ENCODE results near the gene EPHB2. TPM values are rescaled to one million over a fixed set of nuclear protein-coding genes. Genes with fewer than 3 reads are reported as not detected.

EPHB2 gene
- total RNA-seq, 1 experiment from 2014 or later = 18.5 TPM

DNA sequence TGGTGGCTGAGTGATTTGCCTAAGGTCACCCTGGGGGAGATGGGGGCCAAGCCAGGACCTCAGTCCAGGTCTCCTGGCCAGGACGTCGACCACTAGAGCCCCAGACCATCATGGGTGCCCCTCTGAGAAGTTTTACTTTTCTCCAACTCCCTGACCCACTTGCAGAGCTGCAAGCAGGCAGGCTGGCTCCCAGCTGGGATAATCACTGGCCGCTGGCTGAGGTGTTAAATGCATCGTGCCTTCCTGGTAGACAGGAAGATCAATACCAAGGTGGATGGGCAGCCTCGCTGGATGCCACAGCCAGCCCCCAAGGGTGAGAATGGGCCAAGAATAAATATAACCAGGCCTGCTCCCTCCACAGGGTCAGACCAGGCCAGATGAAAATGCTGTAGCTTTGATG, 106.2 kb downstream of the EPHB2 start:
- no peak for TF ChIP-seq ZNF396 (CRISPR knock-in tag; IDR thresholded peaks at IDR 0.05; ENCODE audit: borderline replicate concordance)
- TF ChIP-seq FOXP1 (CRISPR knock-in tag; IDR thresholded peaks at IDR 0.05; ENCODE audit: borderline replicate concordance) = no peak
- TF ChIP-seq, protein P1, sequence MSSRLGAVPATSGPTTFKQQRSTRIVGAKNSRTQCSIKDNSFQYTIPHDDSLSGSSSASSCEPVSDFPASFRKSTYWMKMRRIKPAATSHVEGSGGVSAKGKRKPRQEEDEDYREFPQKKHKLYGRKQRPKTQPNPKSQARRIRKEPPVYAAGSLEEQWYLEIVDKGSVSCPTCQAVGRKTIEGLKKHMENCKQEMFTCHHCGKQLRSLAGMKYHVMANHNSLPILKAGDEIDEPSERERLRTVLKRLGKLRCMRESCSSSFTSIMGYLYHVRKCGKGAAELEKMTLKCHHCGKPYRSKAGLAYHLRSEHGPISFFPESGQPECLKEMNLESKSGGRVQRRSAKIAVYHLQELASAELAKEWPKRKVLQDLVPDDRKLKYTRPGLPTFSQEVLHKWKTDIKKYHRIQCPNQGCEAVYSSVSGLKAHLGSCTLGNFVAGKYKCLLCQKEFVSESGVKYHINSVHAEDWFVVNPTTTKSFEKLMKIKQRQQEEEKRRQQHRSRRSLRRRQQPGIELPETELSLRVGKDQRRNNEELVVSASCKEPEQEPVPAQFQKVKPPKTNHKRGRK (CRISPR knock-in tag; IDR thresholded peaks at IDR 0.05; ENCODE audit: borderline replicate concordance) = no peak
- TF ChIP-seq, protein P2, sequence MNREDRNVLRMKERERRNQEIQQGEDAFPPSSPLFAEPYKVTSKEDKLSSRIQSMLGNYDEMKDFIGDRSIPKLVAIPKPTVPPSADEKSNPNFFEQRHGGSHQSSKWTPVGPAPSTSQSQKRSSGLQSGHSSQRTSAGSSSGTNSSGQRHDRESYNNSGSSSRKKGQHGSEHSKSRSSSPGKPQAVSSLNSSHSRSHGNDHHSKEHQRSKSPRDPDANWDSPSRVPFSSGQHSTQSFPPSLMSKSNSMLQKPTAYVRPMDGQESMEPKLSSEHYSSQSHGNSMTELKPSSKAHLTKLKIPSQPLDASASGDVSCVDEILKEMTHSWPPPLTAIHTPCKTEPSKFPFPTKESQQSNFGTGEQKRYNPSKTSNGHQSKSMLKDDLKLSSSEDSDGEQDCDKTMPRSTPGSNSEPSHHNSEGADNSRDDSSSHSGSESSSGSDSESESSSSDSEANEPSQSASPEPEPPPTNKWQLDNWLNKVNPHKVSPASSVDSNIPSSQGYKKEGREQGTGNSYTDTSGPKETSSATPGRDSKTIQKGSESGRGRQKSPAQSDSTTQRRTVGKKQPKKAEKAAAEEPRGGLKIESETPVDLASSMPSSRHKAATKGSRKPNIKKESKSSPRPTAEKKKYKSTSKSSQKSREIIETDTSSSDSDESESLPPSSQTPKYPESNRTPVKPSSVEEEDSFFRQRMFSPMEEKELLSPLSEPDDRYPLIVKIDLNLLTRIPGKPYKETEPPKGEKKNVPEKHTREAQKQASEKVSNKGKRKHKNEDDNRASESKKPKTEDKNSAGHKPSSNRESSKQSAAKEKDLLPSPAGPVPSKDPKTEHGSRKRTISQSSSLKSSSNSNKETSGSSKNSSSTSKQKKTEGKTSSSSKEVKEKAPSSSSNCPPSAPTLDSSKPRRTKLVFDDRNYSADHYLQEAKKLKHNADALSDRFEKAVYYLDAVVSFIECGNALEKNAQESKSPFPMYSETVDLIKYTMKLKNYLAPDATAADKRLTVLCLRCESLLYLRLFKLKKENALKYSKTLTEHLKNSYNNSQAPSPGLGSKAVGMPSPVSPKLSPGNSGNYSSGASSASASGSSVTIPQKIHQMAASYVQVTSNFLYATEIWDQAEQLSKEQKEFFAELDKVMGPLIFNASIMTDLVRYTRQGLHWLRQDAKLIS (CRISPR knock-in tag; IDR thresholded peaks at IDR 0.05; ENCODE audit: borderline replicate concordance) = no peak
- TF ChIP-seq TCF7 (CRISPR knock-in tag; IDR thresholded peaks at IDR 0.05; ENCODE audit: low read depth) = no peak
- Mint-ChIP-seq H3K4me3 (no peak overlapping the region), H3K27ac (no peak overlapping the region; the same call in 1 of the 2 replicates), H3K9me3 (no peaks in the 10 kb centered on the region), H3K36me3 (no peaks in the 10 kb centered on the region), H3K27me3 (ENCODE audit: low read depth) (no peaks in the 10 kb centered on the region), H3K4me1 (peaks cover 10% of the 10 kb centered on the region)
- DNase-seq (ENCODE audit: low spot score) (no peak), ATAC-seq (no peak)
- POLR2A ChIA-PET = no interaction called here
- CTCF ChIA-PET = interaction anchor here (1.4 to 1.9 kb wide), 4 partner anchors 10 to 108 kb away, joined by 4 to 6 read pairs (median 5); no protein-coding TSS in a partner anchor

DNA sequence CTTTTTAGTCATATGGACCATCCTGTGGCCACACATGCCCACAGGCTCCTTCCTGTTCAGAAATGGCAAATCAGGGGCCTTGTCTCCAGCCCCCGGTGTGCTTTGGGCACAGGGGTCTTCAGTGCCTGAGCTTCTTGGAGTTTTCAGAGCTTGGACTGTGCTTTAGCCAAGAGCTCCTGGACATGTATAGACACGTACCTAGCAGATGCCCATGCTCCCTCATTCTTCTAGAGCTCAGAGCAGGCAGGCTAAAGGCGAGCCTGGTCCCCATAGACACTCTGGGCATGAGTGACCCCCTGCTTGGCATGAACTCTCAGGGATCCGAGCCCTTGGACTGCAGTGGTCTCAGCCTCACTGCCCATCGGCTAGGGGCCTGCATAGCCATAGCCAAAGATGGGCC, 106.8 kb downstream of the EPHB2 start:
- ATAC-seq = no peak
- ChIA-PET CTCF (interaction anchor here (0.8 to 1.9 kb wide), 6 partner anchors 9 to 108 kb away, joined by 3 to 6 read pairs (median 4); no protein-coding TSS in a partner anchor), POLR2A (no interaction called here)
- H3K4me3 Mint-ChIP-seq = no peak overlapping the region
- H3K4me1 Mint-ChIP-seq = peaks cover 10% of the 10 kb centered on the region
- no peak for DNase-seq (ENCODE audit: low spot score)
- no peak overlapping the region for H3K27ac Mint-ChIP-seq
- no peaks in the 10 kb centered on the region for H3K27me3 Mint-ChIP-seq (ENCODE audit: low read depth)
- H3K9me3 Mint-ChIP-seq = no peaks in the 10 kb centered on the region
- no peaks in the 10 kb centered on the region for H3K36me3 Mint-ChIP-seq
- TF ChIP-seq CBFB (CRISPR knock-in tag; IDR thresholded peaks at IDR 0.05; ENCODE audit: low read depth) (no peak), CREM (CRISPR knock-in tag; IDR thresholded peaks at IDR 0.05) (no peak), SMAD3 (CRISPR knock-in tag; IDR thresholded peaks at IDR 0.05; ENCODE audit: borderline replicate concordance) (no peak), GRHL2 (CRISPR knock-in tag; IDR thresholded peaks at IDR 0.05; ENCODE audit: insufficient replicate concordance, severe bottlenecking) (no peak), PRRX2 (CRISPR knock-in tag; IDR thresholded peaks at IDR 0.05) (no peak), SOX15 (CRISPR knock-in tag; IDR thresholded peaks at IDR 0.05) (no peak)
- TF ChIP-seq, protein P3, sequence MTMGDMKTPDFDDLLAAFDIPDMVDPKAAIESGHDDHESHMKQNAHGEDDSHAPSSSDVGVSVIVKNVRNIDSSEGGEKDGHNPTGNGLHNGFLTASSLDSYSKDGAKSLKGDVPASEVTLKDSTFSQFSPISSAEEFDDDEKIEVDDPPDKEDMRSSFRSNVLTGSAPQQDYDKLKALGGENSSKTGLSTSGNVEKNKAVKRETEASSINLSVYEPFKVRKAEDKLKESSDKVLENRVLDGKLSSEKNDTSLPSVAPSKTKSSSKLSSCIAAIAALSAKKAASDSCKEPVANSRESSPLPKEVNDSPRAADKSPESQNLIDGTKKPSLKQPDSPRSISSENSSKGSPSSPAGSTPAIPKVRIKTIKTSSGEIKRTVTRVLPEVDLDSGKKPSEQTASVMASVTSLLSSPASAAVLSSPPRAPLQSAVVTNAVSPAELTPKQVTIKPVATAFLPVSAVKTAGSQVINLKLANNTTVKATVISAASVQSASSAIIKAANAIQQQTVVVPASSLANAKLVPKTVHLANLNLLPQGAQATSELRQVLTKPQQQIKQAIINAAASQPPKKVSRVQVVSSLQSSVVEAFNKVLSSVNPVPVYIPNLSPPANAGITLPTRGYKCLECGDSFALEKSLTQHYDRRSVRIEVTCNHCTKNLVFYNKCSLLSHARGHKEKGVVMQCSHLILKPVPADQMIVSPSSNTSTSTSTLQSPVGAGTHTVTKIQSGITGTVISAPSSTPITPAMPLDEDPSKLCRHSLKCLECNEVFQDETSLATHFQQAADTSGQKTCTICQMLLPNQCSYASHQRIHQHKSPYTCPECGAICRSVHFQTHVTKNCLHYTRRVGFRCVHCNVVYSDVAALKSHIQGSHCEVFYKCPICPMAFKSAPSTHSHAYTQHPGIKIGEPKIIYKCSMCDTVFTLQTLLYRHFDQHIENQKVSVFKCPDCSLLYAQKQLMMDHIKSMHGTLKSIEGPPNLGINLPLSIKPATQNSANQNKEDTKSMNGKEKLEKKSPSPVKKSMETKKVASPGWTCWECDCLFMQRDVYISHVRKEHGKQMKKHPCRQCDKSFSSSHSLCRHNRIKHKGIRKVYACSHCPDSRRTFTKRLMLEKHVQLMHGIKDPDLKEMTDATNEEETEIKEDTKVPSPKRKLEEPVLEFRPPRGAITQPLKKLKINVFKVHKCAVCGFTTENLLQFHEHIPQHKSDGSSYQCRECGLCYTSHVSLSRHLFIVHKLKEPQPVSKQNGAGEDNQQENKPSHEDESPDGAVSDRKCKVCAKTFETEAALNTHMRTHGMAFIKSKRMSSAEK (CRISPR knock-in tag; IDR thresholded peaks at IDR 0.05; ENCODE audit: borderline replicate concordance) = no peak
- TF ChIP-seq, protein P4, sequence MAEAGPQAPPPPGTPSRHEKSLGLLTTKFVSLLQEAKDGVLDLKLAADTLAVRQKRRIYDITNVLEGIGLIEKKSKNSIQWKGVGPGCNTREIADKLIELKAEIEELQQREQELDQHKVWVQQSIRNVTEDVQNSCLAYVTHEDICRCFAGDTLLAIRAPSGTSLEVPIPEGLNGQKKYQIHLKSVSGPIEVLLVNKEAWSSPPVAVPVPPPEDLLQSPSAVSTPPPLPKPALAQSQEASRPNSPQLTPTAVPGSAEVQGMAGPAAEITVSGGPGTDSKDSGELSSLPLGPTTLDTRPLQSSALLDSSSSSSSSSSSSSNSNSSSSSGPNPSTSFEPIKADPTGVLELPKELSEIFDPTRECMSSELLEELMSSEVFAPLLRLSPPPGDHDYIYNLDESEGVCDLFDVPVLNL (CRISPR knock-in tag; IDR thresholded peaks at IDR 0.05; ENCODE audit: borderline replicate concordance, low read depth) = no peak
- TF ChIP-seq, protein P5, sequence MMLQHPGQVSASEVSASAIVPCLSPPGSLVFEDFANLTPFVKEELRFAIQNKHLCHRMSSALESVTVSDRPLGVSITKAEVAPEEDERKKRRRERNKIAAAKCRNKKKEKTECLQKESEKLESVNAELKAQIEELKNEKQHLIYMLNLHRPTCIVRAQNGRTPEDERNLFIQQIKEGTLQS (CRISPR knock-in tag; conservative IDR thresholded peaks at IDR 0.05) = no peak
- TF ChIP-seq, protein P6, sequence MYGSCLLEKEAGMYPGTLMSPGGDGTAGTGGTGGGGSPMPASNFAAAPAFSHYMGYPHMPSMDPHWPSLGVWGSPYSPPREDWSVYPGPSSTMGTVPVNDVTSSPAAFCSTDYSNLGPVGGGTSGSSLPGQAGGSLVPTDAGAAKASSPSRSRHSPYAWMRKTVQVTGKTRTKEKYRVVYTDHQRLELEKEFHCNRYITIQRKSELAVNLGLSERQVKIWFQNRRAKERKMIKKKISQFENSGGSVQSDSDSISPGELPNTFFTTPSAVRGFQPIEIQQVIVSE (CRISPR knock-in tag; IDR thresholded peaks at IDR 0.05; ENCODE audit: borderline replicate concordance) = no peak
- TF ChIP-seq, protein P7, sequence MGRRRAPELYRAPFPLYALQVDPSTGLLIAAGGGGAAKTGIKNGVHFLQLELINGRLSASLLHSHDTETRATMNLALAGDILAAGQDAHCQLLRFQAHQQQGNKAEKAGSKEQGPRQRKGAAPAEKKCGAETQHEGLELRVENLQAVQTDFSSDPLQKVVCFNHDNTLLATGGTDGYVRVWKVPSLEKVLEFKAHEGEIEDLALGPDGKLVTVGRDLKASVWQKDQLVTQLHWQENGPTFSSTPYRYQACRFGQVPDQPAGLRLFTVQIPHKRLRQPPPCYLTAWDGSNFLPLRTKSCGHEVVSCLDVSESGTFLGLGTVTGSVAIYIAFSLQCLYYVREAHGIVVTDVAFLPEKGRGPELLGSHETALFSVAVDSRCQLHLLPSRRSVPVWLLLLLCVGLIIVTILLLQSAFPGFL (CRISPR knock-in tag; IDR thresholded peaks at IDR 0.05; ENCODE audit: borderline replicate concordance) = no peak
